ENCODE results near the gene ARHGAP29.
A peak's percentile ranks its signal among the peaks of the same experiment; 100 is the strongest.

Gene ARHGAP29

DNA sequence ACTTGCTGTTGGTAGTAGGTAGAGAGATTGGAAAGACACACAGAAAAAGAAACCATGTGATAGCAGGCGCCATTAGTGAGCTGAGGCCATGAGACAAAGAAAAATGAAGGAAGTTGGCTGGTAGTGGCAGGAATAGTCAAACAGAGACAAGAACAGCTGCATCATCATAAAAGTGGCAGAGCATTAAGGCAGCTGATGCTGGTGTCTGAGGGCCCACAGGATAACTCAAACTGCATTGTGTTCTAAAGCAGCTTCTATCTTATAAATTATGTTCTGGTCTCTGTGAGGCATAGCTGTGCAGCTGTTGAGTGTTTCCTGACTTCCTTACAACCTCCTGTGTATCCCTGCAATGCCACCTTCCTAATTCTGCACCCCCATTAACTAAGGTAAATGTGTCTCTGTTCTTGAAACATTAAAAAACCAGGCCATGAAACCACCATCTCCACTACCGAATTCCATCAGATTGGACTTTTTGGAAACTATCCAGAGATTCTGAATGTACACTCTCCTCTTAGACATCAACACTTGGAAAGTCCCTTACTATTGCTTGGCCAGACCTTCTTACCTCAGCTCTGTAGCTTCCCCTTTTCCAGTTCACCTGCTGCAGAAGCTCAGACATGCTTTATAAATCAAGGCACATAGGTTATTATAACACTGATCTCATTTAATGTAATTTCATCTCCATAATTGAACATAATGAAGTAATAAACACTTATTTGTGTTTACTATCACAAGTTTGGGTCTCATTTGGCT lies 23.4 kb upstream of the ARHGAP29 start:
- DNase-seq, result no peak

DNA sequence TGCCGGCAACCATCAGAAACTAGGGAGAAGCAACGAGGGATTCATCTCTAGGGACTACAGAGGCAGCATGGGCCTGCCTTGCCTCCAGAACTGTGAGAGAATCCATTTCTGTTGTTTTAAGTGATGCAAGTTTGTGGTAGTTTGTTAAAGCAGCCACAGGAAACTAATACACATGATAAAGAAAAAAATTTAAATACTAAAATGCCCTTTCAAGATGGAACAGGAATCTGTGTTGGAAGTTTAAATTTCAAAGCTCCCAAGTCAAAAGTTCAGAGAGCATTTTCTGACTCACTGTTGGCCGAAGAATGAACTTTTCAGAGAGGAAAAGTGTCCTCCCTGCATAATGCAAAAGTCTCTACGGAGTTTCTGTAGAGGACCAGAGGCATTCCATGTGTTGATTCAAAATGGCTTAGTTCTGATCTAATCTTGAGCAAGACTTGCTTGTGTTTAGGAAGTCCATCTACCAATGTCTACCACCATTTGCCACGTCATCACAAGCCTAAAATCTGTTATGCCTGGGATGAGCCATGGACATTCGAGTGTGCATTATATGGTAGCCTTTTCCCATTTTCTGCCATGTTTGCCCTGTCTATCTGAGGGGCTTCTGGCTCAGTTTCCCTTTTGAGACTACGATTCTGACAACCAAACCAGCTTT lies 22.4 kb upstream of the ARHGAP29 start:
- no peak for DNase-seq

DNA sequence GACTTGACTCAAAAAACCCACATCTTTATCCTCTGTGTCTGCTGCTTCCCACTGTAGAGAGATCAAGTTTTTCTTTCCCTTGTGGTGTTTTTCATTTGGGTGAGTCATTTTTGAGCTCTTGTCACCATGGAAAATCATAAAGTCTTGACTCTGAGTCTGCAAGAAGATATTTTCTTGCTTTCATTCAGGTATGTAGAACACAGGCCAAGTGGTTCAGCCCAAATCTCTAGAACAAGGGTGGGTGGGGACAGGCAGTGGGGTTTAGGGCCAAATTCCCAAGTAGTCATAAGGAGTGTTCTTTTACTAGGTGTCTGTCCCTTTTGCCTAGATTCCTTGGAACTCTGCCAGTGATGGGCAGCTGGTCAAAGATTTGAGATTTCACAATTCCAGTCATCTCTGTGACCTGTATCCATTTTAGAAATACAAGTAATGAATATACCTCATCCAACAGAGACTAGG lies 21.5 kb upstream of the ARHGAP29 start:
- no peak for DNase-seq

DNA sequence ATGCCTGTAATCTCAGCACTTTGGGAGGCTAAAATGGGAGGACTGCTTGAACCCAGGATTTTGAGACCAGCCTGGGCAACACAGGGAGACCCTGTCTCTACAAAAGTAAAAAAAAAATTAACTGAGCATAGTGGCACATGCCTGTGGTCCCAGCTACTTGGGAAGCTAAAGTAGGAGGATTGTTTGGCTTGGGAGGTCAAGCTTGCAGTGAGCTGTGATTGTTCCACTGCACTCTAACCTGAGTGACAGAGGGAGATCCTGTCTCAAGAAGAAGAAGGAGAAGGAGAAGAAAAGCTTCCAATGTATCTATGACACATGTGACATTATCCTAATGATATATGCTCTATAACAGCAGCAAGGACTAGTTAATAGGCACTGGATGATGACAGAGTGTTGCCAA lies 20.1 kb upstream of the ARHGAP29 start:
- no peak for DNase-seq

DNA sequence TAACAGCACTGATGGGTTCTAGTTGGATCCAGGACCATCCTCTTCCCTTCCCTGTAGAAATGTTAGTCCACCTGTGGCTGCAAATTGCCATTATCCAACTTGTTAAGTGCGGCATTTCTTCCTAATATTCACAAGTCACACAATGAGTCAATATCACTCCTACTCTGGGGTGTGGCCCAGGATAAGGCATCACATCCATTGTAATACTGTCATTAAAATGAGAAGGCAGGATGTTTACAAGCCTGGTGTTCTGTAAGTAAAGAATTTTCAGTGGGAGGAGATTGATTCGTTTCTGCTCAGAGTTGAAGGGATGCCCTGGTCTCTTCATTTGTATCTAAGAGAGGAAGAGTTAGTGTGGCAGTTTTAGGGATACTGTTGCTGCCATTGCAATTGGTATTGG lies 18.1 kb upstream of the ARHGAP29 start:
- no peak for DNase-seq

DNA sequence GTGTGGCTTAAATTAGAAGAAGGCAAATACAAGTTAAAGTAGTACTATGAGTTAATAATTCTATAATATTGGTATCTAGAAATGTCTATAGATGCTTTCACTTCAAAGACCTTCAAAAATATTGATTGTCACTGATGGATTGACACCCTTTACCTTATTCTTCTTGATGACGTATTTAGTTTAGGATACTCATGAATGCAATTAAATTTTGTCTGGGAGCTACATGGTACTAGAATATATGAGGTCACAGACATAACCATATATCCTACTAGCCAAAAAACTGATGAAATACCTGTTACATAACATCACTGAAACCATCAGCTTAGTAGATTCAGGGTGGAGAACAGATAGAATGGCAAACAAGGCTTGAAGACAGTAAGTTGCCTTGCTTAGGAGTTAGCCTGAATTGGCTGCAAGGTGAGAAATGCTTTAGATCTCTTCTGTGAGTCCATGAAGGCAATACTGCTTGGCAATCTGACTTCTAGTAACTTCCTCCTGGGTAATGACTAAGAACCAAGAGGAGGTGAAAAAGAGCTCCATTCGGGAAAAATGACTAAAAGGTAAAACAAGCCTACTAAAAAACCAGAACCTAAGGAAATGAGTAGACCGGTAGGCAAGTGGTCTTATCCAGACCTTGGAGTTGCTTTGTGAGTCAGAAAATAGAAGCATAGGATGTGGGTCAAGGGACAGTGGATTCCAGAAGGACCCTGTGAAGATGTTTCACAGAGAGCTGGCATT lies 16.9 kb upstream of the ARHGAP29 start:
- DNase-seq, result no peak

DNA sequence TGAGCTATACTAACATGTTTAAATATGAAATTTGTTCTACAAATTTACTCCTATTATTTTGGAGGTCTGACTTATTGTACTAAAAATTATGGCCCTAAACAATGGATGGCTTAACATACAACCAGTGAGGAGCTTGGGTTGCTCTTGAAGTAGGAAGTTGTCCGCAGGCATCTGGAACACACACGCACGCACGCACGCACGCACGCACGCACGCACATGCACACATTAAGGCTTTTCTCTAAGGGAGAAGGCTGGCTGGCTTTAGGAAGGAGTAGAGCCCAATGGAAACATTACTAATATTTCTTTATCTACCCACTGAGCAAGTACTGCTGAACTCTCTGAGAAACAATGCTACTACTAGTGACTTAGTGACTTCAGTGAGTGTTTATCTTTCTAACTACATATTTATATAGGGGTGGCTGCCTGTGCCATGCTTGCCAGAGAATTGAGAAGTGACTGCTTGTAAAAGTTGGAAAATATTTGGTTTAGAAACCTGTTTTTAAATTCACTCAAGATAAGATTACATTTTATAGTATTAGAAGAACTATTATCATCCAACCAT lies 16.2 kb upstream of the ARHGAP29 start:
- DNase-seq, result no peak

DNA sequence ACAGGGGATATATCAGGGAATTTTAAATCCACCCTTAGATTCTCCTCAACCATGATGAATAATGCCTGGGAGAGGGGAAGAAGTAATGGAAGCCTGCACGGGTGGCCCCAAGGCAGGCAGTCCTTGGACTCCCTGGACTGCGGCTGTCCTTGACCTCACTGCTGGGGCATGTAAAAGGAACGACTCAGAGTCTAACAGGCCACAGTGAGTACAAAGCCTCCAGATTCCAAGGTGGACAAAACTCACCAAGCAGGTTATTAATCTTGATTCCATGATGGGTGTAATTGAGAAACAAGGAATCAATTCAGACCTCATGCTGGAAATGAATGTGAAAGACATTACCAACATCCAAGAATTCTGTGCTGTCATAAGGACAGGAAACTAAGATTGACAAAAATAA lies 13.0 kb upstream of the ARHGAP29 start:
- no peak for DNase-seq

DNA sequence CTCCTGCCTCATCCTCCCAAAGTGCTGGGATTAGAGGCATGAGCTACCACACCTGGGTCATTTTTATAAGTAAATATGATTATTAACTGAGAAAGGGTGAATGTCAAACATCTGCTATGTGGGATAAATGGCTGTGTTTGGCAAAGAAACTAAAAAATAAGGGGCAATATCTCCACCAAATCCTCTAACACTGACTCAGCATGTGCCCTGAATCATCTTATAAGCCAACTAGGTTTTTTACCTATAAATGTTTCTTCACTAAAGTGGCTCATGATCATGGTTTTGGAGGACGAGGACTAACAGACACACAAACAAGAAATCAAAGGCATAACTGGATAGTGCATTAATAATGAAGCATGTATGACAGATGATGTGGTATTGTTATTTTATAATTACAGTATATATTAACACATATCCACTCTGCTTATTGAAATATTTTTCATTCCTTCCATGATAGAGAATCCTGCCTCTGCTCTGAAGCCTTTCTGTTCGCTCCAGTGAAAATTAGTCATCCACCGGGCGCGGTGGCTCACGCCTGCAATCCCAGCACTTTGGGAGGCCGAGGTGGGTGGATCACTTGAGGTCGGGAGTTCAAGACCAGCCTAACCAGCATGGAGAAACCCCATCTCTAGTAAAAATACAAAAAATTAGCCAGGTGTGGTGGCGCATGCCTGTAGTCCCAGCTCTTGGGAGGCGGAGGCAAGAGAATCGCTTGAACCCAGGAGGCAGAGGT lies 11.7 kb upstream of the ARHGAP29 start:
- no peak for DNase-seq

DNA sequence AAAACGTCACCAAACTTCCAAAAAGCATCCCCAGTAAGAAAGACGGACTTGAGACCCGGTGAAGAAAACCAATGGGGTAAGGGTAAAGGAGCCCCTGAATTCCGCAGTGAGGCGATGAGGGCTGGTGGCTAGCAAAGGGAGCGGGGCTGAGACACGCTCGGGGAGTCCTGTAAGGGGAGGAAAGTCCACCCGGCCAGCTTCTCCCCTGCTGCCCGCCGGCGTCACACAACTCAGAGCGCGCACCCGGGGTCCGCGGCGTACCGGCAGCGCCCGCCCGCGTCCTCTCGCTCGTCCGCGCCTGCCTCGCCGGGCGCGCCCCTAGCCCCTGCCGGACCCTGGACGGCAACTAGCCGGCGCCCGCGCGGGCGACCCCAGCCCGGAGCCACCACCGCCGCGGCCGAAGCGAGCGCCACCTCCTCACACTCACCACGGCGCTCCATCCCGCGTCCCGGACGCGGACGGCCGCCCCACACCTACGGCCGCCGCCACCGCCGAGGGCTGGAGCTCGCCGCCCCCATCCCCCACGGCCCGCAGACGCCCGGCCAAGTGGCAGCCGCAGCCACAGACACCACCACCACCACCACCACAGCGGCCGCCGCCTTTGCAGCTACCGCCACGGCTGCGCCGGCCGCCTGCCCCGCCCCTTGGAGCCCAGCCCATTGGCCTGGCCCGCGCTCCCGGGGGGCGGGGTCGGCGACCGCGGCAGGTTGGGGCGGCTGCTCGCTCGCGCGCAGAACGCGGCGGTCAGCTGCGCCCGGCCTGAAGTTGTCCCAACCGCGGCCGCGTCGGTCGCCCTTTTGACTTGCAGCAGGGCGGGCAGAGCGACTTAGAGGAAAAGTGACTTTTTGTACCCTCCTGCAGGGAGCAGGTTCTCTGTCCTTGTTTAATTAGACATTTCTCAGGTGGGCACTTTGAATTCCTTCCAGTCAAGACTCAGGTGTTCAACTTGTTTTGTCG lies 10.0 kb upstream of the ARHGAP29 start:
- peak; percentile 47 for DNase-seq

DNA sequence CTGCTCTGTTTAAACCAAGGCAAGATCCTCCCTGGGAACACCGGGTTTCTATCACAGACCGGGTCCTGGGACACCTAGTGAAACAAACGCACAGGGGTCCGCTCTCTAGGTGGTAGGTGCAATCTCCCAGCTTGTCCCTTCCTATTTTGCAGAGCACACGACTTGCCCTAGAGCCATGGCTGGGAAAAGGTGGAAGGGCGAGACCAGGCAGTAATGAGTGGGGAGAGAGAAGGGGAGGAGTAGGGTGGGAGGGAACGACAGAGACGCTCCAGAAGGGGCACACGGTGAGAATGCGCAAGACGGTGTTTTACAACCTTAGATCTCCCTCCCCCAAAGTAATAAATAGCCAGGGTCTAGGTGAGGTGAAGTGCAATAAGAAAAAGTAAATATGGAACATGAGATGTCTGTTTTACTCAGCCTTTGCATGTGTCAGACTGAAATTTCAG lies 9.3 kb upstream of the ARHGAP29 start:
- no peak for DNase-seq

DNA sequence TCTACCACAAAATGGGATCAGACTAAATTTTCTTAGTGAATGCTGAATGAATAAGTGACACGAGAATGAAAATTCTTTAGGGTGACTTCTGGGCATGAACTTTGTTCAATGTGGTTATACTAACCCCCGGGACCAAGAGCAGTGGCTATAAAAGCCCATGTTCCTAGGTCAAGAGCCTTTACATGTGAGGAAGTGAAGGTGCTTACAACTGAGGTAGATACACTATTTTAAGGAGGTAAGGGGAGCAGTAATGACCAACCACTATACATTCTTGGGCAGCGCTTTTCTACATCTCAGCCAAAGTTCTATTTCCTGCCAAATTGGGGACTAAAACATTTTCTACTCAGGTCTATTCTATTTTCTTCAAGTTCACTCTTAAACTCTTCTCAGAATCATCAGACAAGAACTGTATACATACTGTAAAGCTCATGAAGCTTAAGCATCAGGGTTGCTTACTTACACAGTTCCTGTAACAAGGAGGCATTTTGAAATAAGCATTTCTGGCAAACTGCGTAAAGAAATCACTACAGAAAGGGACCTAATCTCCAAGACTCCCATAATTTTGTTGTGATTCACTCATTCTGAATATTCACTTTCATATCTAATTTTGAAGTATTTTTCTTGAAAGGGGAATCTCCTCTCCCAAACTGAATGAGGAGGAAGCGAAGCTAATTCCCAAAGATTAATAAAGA lies 8.5 kb upstream of the ARHGAP29 start:
- DNase-seq, result no peak

DNA sequence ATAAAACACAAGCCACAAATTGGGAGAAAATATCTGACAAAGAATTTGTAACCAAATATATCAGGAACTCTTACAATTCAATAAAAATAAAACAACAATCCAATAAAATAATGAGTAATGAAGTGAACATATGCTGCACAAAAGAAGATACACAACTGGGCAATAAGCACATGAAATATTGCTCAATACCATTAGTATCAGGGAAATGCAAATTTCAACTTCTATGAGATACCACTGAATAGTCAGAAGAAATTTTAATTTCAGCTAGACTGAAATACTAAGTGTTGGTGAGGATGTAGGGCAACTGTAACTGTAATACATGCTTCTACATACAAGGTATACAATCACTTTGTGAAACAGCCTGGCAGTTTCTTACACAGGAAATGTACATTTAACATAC lies 7.4 kb upstream of the ARHGAP29 start:
- DNase-seq, result no peak

DNA sequence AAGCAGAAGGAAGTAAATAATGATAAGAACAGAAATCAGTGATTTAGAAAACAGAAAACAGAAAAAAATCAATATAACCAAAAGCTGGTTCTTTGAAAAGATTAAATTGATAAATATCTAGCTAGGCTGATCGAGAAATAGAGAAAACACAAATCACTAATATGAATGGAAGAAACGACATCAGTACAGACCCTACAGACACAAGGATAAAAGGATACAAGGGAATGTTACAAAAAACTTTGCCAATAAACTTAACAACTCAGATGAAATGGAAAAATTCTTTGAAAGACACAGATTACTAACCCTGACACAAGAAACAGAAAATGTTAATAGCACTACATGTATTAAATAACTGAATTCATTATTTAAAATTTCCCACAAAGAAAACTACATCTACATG lies 6.3 kb upstream of the ARHGAP29 start:
- DNase-seq, result no peak

DNA sequence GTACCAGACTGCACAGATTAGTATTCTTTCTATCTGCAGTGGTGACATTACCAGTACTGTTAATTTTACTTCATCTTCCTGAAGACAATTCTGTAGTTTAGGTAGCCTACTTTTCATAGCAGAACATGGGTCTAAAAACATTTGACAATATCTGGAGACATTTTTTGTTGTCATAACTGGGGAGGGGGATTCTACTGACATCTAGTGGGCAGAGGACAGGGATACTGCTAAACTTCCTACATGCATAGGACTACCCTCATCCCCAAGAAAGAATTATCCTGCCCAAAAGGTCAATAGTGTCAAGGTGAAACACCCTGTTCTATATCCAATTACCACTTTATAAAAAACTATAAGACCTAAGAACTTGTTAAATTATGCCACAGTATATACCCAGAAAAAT lies 3.4 kb upstream of the ARHGAP29 start:
- no peak for DNase-seq

DNA sequence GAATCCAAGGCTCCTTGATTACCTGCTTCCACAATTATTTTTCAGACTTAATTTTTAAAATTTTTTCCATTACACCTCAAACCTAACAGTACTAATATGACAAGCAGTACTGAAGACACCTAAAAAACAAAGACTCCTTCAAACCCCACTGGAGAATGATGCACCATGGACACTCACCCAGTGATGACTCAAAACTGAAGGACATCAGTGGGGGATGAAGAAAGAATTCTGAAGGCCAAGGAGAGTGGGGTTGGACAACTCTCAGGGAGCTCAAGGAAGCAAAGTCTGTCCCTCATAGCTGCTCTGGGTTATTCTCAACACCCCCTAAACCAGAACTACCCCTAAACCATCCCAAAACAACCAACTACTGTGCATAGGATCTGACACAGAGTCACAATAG lies 2.4 kb upstream of the ARHGAP29 start:
- DNase-seq, result no peak

DNA sequence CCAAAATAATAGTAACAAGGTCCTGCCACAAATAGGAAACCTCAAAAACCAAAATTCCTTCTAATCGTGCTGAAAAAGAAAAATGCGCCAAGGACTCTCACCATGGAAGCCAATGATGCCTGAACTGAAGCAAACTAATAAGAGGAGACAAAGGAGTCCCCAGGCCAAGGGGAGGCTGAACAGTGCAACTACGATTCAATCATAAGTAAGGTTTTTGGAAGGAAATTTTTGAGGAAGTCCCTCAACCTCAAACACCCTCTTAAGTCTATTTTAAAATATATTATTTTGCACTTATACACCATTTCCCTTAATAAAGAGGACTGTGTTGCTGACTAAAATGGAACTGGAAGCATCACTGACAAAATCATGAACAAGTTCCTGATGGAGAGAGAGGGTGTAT lies 1.7 kb upstream of the ARHGAP29 start:
- no peak for DNase-seq

DNA sequence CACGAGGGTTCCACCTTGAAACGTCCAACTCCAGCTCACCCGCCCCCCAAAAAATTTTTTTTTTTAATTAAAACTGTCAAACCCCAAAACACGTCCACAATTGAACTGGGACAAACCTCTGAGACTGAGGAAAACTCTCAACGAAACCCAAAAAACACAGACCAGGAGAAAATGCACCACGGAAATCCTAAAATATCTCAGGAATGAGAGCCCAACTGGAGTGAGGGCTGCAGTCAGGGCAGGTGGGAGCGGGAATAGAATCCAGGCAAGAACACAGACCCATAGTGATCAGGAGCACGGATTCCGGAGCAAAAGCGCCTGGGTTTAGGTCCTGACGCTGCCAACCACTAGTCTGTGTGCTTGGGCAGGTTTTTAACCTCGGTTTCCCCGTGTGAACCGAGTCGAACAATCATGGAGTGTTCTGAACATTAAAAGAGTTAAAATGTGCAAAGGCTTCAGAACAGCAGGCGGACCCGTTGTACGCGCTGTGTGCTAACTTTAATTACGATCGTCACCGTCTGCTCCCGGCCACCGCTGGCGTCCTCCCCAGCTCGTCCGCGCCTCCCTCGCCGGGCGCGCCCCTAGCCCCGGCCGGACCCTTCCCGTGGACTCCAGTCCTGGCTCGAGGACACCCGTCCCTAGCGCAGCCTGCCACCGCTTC lies 624 bp downstream of the ARHGAP29 start:
- no peak for DNase-seq

DNA sequence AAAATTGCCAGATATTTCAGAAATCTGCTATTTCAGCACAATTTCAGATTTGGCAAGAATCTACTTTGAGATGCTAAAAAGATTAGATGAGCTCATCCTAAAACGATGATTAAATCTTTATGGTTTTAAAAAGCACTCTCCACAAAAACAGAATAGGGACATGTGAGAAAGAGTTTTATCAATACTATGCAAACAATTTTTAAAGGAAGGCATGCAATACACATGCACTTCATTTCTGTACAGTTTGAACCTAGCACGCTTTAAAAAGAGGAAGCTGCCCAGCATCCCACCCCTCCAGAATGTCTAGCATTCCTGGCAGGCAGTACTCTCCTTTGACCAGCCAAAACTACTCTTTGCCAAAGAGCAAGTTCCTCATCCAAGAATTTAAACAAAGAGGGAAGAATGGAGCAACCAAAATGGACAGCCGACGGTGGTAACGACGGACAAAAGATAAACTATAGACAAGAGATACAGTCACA lies 1.3 kb downstream of the ARHGAP29 start:
- DNase-seq, result no peak
